ENCODE measurements around the gene TAF11. TPM values are rescaled to one million over a fixed set of nuclear protein-coding genes. Genes with fewer than 3 reads are reported as not detected.
"Not testable (repeated sequence)": the region's sequence is repeated elsewhere in the genome, so short reads cannot be mapped to it uniquely, and the experiment has no call there.

The TAF11 gene
- total and polyA plus RNA-seq, 4 donors = 7.3 to 16.0 (median 12.1) TPM

GRCh38 chr6:34904990-34905613 lies 17.3 kb upstream of the TAF11 start:
- H3K27me3 ChIP-seq (ENCODE audit: control insufficient read depth in 4 of 4, insufficient read depth in 4 of 4, low read length in 3 of 4) = no peaks in the 10 kb centered on the region
- no peak overlapping the region for H3K4me3 ChIP-seq (ENCODE audit: low read depth in 1 of 3, low read length in 3 of 3)
- H3K27ac ChIP-seq (ENCODE audit: low read depth in 1 of 2, low read length in 2 of 2) = no peak overlapping the region
- no peaks in the 10 kb centered on the region for H3K9me3 ChIP-seq (ENCODE audit: control insufficient read depth in 4 of 4, low read length in 3 of 4)
- DNase-seq (ENCODE audit: low spot score) = no peak
- H3K36me3 ChIP-seq (ENCODE audit: control insufficient read depth in 4 of 4, insufficient read depth in 3 of 4, low read depth in 1 of 4, low read length in 3 of 4) = no peaks in the 10 kb centered on the region
- TF ChIP-seq FOXA2 (IDR thresholded peaks at IDR 0.05) = no peak
- TF ChIP-seq HNF4A (conservative IDR thresholded peaks at IDR 0.05) = no peak
- TF ChIP-seq RAD21 (IDR thresholded peaks at IDR 0.05) = no peak
- no peak for TF ChIP-seq SP1 (IDR thresholded peaks at IDR 0.05)
- no peak for TF ChIP-seq EGR1 (IDR thresholded peaks at IDR 0.05; ENCODE audit: low read depth in 2 of 2)
- TF ChIP-seq JUND (IDR thresholded peaks at IDR 0.05) = no peak
- no peak overlapping the region for H3K9ac ChIP-seq (ENCODE audit: low read depth in 1 of 2, low read length in 2 of 2)
- 90% methylated on average over 5 of the region's 5 CpGs for WGBS
- H3K4me1 ChIP-seq (ENCODE audit: control insufficient read depth in 4 of 4, insufficient read depth in 4 of 4, low read length in 3 of 4) = peaks cover 0 to 5% (median 2%) of the 10 kb centered on the region in 4 donors

GRCh38 chr6:34901930-34902329 lies 14.1 kb upstream of the TAF11 start:
- H3K9ac ChIP-seq (ENCODE audit: low read depth in 1 of 2, low read length in 2 of 2) = no peak overlapping the region
- 94% methylated on average over 5 of the region's 5 CpGs for WGBS

GRCh38 chr6:34900321-34901031 lies 12.6 kb upstream of the TAF11 start:
- TF ChIP-seq YY1 (IDR thresholded peaks at IDR 0.05) (no peak), ZBTB33 (IDR thresholded peaks at IDR 0.05) (no peak), HNF4A (conservative IDR thresholded peaks at IDR 0.05) (no peak), SP1 (IDR thresholded peaks at IDR 0.05) (no peak), RXRA (IDR thresholded peaks at IDR 0.05) (no peak), TAF1 (conservative IDR thresholded peaks at IDR 0.05) (no peak), MAX (IDR thresholded peaks at IDR 0.05) (no peak), FOXA1 (IDR thresholded peaks at IDR 0.05) (no peak), EGR1 (IDR thresholded peaks at IDR 0.05; ENCODE audit: low read depth in 2 of 2) (no peak), JUND (IDR thresholded peaks at IDR 0.05) (no peak), FOXA2 (IDR thresholded peaks at IDR 0.05) (no peak), ATF3 (IDR thresholded peaks at IDR 0.05) (no peak), GABPA (IDR thresholded peaks at IDR 0.05 in 1 of 2, conservative IDR thresholded peaks at IDR 0.05 in 1 of 2) (no peak), CTCF (IDR thresholded peaks at IDR 0.05; ENCODE audit: low read depth, low read length, missing input control) (no peak)
- no peak overlapping the region for H3K4me3 ChIP-seq (ENCODE audit: low read depth in 1 of 3, low read length in 3 of 3)
- no peak overlapping the region for H3K9ac ChIP-seq (ENCODE audit: low read depth in 1 of 2, low read length in 2 of 2)
- H3K36me3 ChIP-seq (ENCODE audit: control insufficient read depth in 4 of 4, insufficient read depth in 3 of 4, low read depth in 1 of 4, low read length in 3 of 4) = no peaks in the 10 kb centered on the region
- H3K27ac ChIP-seq (ENCODE audit: low read depth in 1 of 2, low read length in 2 of 2) = no peak overlapping the region
- no peaks in the 10 kb centered on the region for H3K27me3 ChIP-seq (ENCODE audit: control insufficient read depth in 4 of 4, insufficient read depth in 4 of 4, low read length in 3 of 4)
- peaks cover 0 to 5% (median 0%) of the 10 kb centered on the region in 4 donors for H3K4me1 ChIP-seq (ENCODE audit: control insufficient read depth in 4 of 4, insufficient read depth in 4 of 4, low read length in 3 of 4)
- WGBS = 86% methylated on average over 4 of the region's 4 CpGs
- DNase-seq (ENCODE audit: low spot score) = no peak
- H3K9me3 ChIP-seq (ENCODE audit: control insufficient read depth in 4 of 4, low read length in 3 of 4) = no peaks in the 10 kb centered on the region

More at GRCh38 chr6:34901930-34902329, 14.1 kb upstream of the TAF11 start:
- Histone ChIP-seq H3K27ac (ENCODE audit: low read depth in 1 of 2, low read length in 2 of 2) (no peak overlapping the region), H3K36me3 (ENCODE audit: control insufficient read depth in 4 of 4, insufficient read depth in 3 of 4, low read depth in 1 of 4, low read length in 3 of 4) (no peaks in the 10 kb centered on the region), H3K4me3 (ENCODE audit: low read depth in 1 of 3, low read length in 3 of 3) (no peak overlapping the region), H3K9me3 (ENCODE audit: control insufficient read depth in 4 of 4, low read length in 3 of 4) (no peaks in the 10 kb centered on the region), H3K4me1 (ENCODE audit: control insufficient read depth in 4 of 4, insufficient read depth in 4 of 4, low read length in 3 of 4) (peaks cover 0 to 5% (median 0%) of the 10 kb centered on the region in 4 donors), H3K27me3 (ENCODE audit: control insufficient read depth in 4 of 4, insufficient read depth in 4 of 4, low read length in 3 of 4) (no peaks in the 10 kb centered on the region)
- no peak for TF ChIP-seq CTCF (IDR thresholded peaks at IDR 0.05; ENCODE audit: low read depth, low read length, missing input control)
- TF ChIP-seq HNF4G (IDR thresholded peaks at IDR 0.05) = no peak
- TF ChIP-seq EGR1 (IDR thresholded peaks at IDR 0.05; ENCODE audit: low read depth in 2 of 2) = no peak
- TF ChIP-seq FOXA2 (IDR thresholded peaks at IDR 0.05) = no peak
- no peak for TF ChIP-seq RXRA (IDR thresholded peaks at IDR 0.05)
- no peak for DNase-seq (ENCODE audit: low spot score)

- H3K9ac ChIP-seq (ENCODE audit: low read depth in 1 of 2, low read length in 2 of 2); H3K4me1 ChIP-seq (ENCODE audit: control insufficient read depth in 4 of 4, insufficient read depth in 4 of 4, low read length in 3 of 4); DNase-seq (ENCODE audit: low spot score); H3K27ac ChIP-seq (ENCODE audit: low read depth in 1 of 2, low read length in 2 of 2); H3K27me3 ChIP-seq (ENCODE audit: control insufficient read depth in 4 of 4, insufficient read depth in 4 of 4, low read length in 3 of 4); H3K4me3 ChIP-seq (ENCODE audit: low read depth in 1 of 3, low read length in 3 of 3); H3K36me3 ChIP-seq (ENCODE audit: control insufficient read depth in 4 of 4, insufficient read depth in 3 of 4, low read depth in 1 of 4, low read length in 3 of 4); H3K9me3 ChIP-seq (ENCODE audit: control insufficient read depth in 4 of 4, low read length in 3 of 4): not testable (repeated sequence)
- 93% methylated on average over 1 of the region's 1 CpG for WGBS
Observed at GRCh38 chr6:34899748-34900147, 11.9 kb upstream of the TAF11 start.

Data from liver (tissue), 9 donors.